GM21723 (cell line): ENCODE results near the gene HEBP1.

Experiments used
- ATAC-seq: cut with Tn5 transposase; IDR thresholded peaks from one replicate; pipeline ENCODE4 v1.9.1; 2021; ENCODE audit warnings: mild to moderate bottlenecking, moderate library complexity; ENCODE audit not compliant: unreplicated experiment

The HEBP1 gene

GRCh38 chr12:13024531-13024916 is 24.5 kb upstream of the HEBP1 start:
- ATAC-seq = no peak

GRCh38 chr12:13023811-13024530 is 23.9 kb upstream of the HEBP1 start:
- ATAC-seq = no peak

DNA sequence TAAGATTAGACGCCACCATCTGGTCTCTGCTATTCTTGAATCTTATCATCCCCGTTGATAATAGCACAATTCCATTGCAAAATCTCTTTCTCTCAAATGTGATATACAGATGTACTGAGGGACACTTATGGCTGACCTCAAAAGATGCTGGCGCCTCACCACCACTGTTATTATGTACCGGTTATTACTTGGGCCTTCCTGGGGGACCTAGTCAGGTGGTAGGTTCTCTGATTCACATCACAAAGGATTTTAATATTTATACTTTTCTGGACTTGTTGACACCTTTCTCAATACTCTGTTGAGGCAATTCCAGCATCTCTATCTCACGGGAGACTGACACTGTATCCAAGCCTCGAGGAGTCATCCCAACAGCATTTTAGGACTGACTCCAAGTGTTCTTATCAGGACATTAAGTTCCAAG is 22.8 kb upstream of the HEBP1 start:
- no peak for ATAC-seq

- ATAC-seq = no peak
Observed at GRCh38 chr12:13011098-13011497, 11.0 kb upstream of the HEBP1 start.

GRCh38 chr12:13008741-13009380 is 8.8 kb upstream of the HEBP1 start:
- ATAC-seq = no peak

GRCh38 chr12:13007496-13008233 is 7.6 kb upstream of the HEBP1 start:
- no peak for ATAC-seq

GRCh38 chr12:13005649-13006048 is 5.6 kb upstream of the HEBP1 start:
- ATAC-seq = no peak

GRCh38 chr12:13004986-13005385 is 4.9 kb upstream of the HEBP1 start:
- no peak for ATAC-seq

GRCh38 chr12:13004361-13004760 is 4.3 kb upstream of the HEBP1 start:
- no peak for ATAC-seq

DNA sequence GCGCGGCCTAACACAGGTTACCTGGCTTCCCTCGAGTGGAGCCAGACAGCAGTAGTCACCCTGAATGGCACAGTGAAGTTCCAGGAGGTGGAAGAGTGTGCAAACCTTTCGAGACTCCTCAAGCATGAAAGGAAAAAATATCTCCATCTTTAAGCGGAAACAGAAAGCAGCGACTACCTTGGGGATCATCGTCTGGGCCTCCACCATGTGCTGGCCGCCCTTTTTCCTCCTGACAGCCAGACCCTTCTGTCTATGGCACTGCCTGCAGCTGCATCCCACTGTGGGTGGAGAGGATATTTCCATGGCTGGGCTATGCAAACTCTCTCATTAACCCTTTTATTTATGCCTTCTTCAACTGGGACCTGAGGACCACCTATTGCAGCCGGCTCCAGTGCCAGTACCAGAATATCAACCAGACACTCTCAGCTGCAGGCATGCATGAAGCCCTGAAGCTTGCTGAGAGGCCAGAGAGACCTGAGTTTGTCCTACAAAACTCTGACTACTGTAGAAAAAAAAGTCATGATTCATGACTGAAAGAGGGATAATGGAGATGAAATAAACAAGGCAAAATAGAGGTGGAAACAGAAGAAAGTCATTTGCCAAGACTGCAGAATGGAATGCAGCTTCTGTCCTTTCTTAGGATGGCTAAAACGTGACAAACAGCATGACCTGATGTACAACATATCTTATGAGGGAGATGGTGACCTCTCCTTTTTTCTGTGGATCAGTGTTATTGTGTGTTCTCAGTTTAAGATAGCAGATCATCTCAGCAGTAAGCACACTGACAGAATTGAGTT is 2.4 kb upstream of the HEBP1 start:
- ATAC-seq = no peak

DNA sequence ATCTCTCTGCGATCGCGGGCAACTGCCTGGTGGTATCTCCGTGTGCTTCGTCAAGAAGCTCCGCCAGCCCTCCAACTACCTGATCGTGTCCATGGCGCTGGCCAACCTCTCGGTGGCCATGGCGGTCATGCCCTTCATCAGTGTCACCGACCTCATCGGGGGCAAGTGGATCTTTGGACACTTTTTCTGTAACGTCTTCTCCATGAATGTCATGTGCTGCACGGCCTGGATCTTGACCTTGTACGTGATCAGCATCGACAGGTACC is 1.6 kb upstream of the HEBP1 start:
- ATAC-seq = no peak

DNA sequence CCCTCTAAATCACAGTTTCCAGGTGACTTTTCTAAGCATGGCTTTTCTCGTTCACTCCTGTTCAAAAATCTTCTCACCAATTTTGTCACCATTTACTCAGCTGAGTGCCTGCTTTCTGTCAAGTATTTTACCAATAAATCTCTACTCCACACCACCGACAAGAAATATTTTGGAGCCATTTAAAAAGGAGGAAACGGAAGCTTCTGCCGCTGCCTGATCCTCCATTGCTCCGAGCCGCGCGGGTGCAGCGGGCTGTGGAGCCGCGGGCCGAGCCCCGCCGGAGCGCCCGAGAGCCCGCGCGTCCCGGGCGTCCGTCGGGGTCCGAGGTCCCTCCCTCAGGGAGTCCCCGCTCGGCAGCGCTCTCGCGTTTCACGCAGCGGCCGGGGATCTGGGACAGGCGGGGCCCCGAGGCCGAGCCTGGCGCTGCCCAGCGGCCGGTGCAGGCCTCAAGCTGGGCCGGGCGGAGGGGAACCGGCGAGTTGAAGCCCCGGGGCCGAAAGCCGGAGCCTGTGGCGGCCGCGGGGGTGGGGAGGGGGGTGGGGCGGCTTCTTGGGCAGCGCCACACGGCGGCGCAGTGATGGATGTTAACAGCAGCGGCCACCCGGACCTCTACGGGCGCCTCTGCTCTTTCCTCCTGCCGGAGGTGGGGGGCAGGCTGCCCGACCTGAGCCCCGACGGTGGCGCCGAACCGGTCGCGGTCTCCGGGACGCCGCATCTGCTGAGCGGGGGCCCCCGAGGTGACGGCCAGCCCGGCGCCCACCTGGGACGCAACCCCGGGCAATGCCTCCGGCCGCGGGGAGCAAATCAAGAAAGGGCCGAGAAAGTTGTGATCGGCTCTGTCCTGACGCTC is 1.1 kb upstream of the HEBP1 start:
- ATAC-seq = peak; percentile 33

GRCh38 chr12:13000616-13000924 is 505 bp upstream of the HEBP1 start:
- ATAC-seq = peak; percentile 35

GRCh38 chr12:12999271-12999958 is 650 bp downstream of the HEBP1 start:
- no peak for ATAC-seq

DNA sequence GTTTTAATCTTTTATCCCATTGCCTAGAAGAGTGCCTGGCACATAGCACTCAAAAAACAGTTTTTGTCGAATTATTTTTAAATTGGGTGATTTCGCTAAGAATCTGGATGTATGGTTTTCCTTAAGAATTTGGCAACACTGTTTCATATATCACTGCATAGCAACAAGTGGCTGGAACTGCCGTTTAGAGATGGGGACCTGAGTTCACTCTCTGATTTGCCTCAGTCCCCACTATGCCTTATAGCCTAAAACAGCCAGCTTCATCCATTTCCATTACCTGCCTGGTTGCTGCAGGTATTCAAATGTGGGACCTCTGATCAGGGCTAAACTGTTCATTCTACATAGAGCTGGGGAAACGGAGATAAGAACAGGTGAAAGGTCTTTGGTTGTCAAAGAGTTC is 1.8 kb downstream of the HEBP1 start:
- no peak for ATAC-seq

DNA sequence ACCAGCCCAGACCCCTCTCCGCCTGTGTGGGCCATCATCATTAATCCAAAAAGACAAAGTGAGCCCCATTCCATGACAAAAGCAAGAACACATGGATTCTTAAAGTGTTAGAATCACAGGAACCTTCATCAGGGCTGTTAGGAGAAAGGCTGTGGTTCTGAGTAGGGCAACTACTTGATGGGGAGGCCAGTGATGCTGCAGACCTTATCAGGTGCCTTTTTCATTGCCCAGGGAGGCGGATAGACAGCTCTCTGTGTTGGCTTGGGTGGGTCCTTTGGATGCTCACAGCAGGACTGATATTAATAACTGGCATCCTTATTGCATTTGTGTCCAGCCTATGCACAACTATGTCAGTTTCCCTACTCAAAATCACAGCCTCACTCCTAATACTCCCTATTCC is 2.3 kb downstream of the HEBP1 start:
- ATAC-seq = no peak

DNA sequence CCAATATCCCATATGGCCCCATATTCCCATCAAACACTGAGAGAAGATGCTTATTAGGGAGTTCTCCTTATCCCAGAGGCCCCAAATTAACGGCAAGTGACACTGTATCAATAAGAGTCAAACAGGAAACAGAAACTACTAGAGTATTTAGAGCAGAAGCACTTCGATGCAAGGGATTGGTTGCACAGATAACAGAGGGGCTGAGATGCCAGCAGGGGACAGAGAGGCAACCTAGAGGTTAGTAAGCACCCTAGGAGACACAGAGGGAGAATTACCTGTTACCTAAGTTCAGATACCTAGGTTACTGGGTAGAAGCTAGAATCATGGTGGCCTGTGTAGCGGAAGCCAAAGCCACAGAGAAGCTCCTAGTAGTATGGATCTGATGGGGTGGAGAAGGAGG is 2.9 kb downstream of the HEBP1 start:
- no peak for ATAC-seq

DNA sequence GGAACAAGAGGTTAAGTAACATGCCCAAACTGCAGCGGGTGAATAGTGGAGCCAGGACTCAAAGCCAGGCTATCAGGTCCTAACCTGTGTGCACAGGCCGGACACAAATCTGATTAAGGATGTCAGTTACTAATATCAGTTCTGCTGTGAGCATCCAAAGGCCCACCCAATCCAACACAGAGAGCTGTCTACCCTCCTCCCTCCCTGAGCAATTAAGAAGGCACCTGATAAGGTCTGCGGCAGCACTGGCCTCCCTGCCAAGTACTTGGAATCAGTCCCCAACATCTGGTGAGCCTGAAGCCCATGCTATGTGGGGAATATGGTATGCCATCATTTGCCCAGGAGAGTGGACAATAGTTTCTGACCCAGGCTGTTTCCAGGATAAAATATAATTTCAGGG is 3.9 kb downstream of the HEBP1 start:
- ATAC-seq = no peak

DNA sequence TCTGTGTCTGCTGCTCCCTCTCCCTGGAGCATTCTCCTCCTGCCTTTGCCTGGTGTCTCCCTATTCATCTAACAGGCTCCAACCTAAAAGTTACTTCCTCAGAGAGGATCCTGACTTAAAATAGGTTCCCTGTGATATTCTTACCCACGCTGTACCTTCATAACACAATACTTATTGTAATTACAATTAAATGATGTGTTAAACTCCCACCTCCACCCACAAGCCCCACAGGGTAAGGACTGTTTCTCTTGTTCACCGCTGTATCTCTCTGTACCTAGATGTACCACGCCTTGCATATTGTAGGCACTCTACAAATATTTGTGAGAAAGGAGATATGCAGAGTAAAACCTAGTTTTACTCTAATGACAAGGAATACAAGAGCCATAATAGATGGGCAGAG is 5.0 kb downstream of the HEBP1 start:
- no peak for ATAC-seq

DNA sequence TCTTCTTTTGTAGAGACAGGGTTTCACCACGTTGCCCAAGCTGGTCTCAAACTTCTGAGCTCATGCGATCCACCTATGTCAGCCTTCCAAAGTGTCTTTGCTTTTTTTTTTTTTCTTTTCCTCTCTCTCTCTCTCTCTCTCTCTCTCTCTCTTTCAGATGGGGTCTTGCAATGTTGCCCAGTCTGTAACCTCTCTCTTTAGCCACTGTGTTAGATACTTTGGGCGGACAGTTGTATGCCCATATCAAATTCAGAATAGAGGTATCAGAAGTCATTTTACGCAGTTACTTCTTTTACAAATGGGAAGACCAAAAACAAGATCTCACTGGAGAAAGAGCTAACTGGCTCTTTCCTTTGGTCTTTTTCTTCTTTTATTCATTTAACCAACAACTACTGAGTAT is 6.7 kb downstream of the HEBP1 start:
- no peak for ATAC-seq
